ENCODE measurements around the gene DARS1. TPM values are rescaled to one million over a fixed set of nuclear protein-coding genes. Genes with fewer than 3 reads are reported as not detected.
"Not testable (repeated sequence)": the region's sequence is repeated elsewhere in the genome, so short reads cannot be mapped to it uniquely, and the experiment has no call there.

Gene DARS1
- total RNA-seq, 6 experiments from 2014 or later = 19.9 to 49.1 (median 34.8) TPM

GRCh38 chr2:135963841-135964240 lies 21.6 kb downstream of the DARS1 start:
- Histone ChIP-seq H3K27me3 (no peaks in the 10 kb centered on the region), H3K4me1 (no peaks in the 10 kb centered on the region), H3K9me3 (no peaks in the 10 kb centered on the region), H3K36me3 (peaks cover 0 to 6% (median under 1%) of the 10 kb centered on the region in 4 donors), H3K4me3 (no peak overlapping the region), H3K27ac (no peak overlapping the region)
- ATAC-seq (no peak), DNase-seq (no peak)
- intact Hi-C loops (cut with DNase I) = no loop called here
- 95% methylated on average over 10 of the region's 11 CpGs for WGBS (ENCODE audit: insufficient coverage, low coverage, low lambda C conversion rate, missing lambda C conversion rate)
- no peak for TF ChIP-seq CTCF (IDR thresholded peaks at IDR 0.05)

- no peak overlapping the region for H3K27ac ChIP-seq
- H3K4me1 ChIP-seq = no peaks in the 10 kb centered on the region
- no peaks in the 10 kb centered on the region for H3K27me3 ChIP-seq
- 75% methylated on average over 4 of the region's 4 CpGs for WGBS (ENCODE audit: insufficient coverage, low coverage, low lambda C conversion rate, missing lambda C conversion rate)
- TF ChIP-seq CTCF (IDR thresholded peaks at IDR 0.05) (no peak), POLR2A (IDR thresholded peaks at IDR 0.05) (no peak)
- no peaks in the 10 kb centered on the region for H3K9me3 ChIP-seq
- no peak for ATAC-seq
- intact Hi-C loops (cut with DNase I) = no loop called here
- H3K36me3 ChIP-seq = peaks cover 0 to 6% (median 0%) of the 10 kb centered on the region in 4 donors
- DNase-seq = no peak
- no peak overlapping the region for H3K4me3 ChIP-seq
Measured at GRCh38 chr2:135962366-135963123, 22.9 kb downstream of the DARS1 start.

- Histone ChIP-seq H3K4me3 (no peak overlapping the region), H3K36me3 (peaks cover 0 to 6% (median 0%) of the 10 kb centered on the region in 4 donors), H3K27ac (no peak overlapping the region), H3K27me3 (no peaks in the 10 kb centered on the region), H3K9me3 (no peaks in the 10 kb centered on the region), H3K4me1 (no peaks in the 10 kb centered on the region)
- 70% methylated on average over 5 of the region's 5 CpGs for WGBS (ENCODE audit: insufficient coverage, low coverage, low lambda C conversion rate, missing lambda C conversion rate)
- peak in 2 of 4 donors; percentile 32 to 41 for ATAC-seq
- TF ChIP-seq POLR2A (IDR thresholded peaks at IDR 0.05) (no peak), CTCF (IDR thresholded peaks at IDR 0.05) (no peak)
- DNase-seq = no peak
- intact Hi-C loops (cut with DNase I) = no loop called here
Measured at GRCh38 chr2:135960656-135961551, 24.5 kb downstream of the DARS1 start.

- ATAC-seq (no peak), DNase-seq (no peak)
- Histone ChIP-seq H3K27ac (no peak overlapping the region), H3K4me3 (no peak overlapping the region), H3K4me1 (no peaks in the 10 kb centered on the region), H3K27me3 (no peaks in the 10 kb centered on the region), H3K36me3 (peaks cover 0 to 6% (median 0%) of the 10 kb centered on the region in 4 donors), H3K9me3 (no peaks in the 10 kb centered on the region)
- no peak for TF ChIP-seq CTCF (IDR thresholded peaks at IDR 0.05)
- TF ChIP-seq POLR2A (IDR thresholded peaks at IDR 0.05) = no peak
- intact Hi-C loops (cut with DNase I) = no loop called here
- 83% methylated on average over 5 of the region's 5 CpGs for WGBS (ENCODE audit: insufficient coverage, low coverage, low lambda C conversion rate, missing lambda C conversion rate)
Measured at GRCh38 chr2:135960150-135960549, 25.3 kb downstream of the DARS1 start.

GRCh38 chr2:135958927-135959326 lies 26.5 kb downstream of the DARS1 start:
- H3K27ac ChIP-seq; H3K36me3 ChIP-seq; H3K4me1 ChIP-seq; ATAC-seq; intact Hi-C loops (cut with DNase I); H3K9me3 ChIP-seq; H3K27me3 ChIP-seq; H3K4me3 ChIP-seq; DNase-seq: not testable (repeated sequence)
- 96% methylated on average over 5 of the region's 6 CpGs for WGBS (ENCODE audit: insufficient coverage, low coverage, low lambda C conversion rate, missing lambda C conversion rate)

Data from right lobe of liver (tissue), 6 donors.